Natural killer cell treated with Interleukin-12 subunit alpha and Interleukin-12 subunit beta and Interleukin-15 and Interleukin-18, amount 100 ng/mL, for 72 hours (primary cell): ENCODE data around the gene TSHZ2. TPM values are rescaled to one million over a fixed set of nuclear protein-coding genes. Genes with fewer than 3 reads are reported as not detected.
"Not testable (repeated sequence)": the region's sequence is repeated elsewhere in the genome, so short reads cannot be mapped to it uniquely, and the experiment has no call there.

Source experiments
- ATAC-seq, 2 donors: fragments of 150-1000 bp; cut with Tn5 transposase in 1 of 2; sonication (Bioruptor Pico), chemical (Tn5 transposase) in 1 of 2; 2 replicates each; pipeline ENCODE4 v1.10.0; 2021
- DNase-seq: peaks from one replicate; pipeline ENCODE4 v3.0.0; 2022; ENCODE audit warnings: low spot score
- H3K27ac Mint-ChIP-seq, 2 donors: 1 replicate in 1 of 2; 2 replicates in 1 of 2; pipeline ENCODE4 v1.8.0; 2022; ENCODE audit warnings: mixed read lengths in 2 of 2, mild to moderate bottlenecking in 1 of 2, moderate library complexity in 1 of 2
- H3K27me3 Mint-ChIP-seq, 2 donors: 1 replicate in 1 of 2; 2 replicates in 1 of 2; pipeline ENCODE4 v1.8.0; 2022; ENCODE audit warnings: mixed read lengths in 2 of 2
- H3K36me3 Mint-ChIP-seq: one replicate; pipeline ENCODE4 v1.8.0; 2022; ENCODE audit warnings: mixed read lengths
- H3K4me1 Mint-ChIP-seq, 2 donors: 1 replicate in 1 of 2; 2 replicates in 1 of 2; pipeline ENCODE4 v1.8.0; 2022; ENCODE audit warnings: low read depth in 2 of 2, mixed read lengths in 2 of 2, mild to moderate bottlenecking in 1 of 2
- H3K4me3 Mint-ChIP-seq: one replicate; pipeline ENCODE4 v1.8.0; 2022; ENCODE audit warnings: mixed read lengths
- H3K9me3 Mint-ChIP-seq: 2 replicates; pipeline ENCODE4 v1.8.0; 2022; ENCODE audit warnings: mixed read lengths
- total RNA-seq, 2 donors: library from RNA; stranded (reverse); gene quantifications; one replicate each; pipeline ENCODE4 v1.2.3, GENCODE V29; 2022

Gene TSHZ2
- total RNA-seq, 2 donors from 2014 or later: 0.05 to 1.1 TPM

DNA sequence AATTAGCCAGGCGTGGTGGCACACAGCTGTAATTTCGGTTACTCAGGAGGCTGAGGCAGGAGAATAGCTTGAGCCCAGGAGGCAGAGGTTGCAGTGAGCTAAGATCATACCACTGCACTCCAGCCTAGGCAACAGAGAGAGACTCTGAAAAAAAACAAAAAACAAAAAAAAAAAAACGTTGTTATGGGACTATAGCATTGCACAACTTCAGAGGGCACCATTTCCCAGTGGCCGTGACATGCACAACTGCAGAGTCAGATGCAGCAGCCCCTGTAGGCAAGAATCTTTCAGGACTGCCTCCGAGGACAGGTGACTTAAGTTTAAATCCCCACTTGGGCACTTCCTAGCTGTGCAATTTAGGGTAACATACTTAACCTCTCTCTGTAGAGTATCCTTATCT lies 557.5 kb downstream of the TSHZ2 start:
- ATAC-seq (no peak), DNase-seq (no peak)
- H3K9me3 Mint-ChIP-seq: no peaks in the 10 kb centered on the region

DNA sequence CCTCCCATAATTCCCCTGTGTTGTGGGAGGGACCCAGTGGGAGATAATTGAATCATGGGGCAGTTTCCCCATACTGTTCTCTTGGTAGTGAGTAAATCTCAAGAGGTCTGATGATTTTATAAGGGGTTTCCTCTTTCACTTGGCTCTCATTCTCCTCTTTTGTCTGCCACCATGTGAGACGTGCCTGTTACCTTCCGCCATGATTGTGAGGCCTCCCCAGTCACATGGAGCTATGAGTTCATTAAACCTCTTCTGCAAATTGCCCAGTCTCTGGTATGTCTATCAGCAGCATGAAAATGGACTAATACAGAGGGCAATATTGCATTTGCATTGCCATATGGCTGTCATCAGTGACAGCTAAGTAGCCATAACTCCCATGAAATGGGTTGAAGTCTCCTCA lies 558.3 kb downstream of the TSHZ2 start:
- ATAC-seq (no peak), DNase-seq (no peak)
- no peaks in the 10 kb centered on the region for H3K4me1 Mint-ChIP-seq
- H3K27me3 Mint-ChIP-seq: no peaks in the 10 kb centered on the region
- H3K27ac Mint-ChIP-seq: no peak overlapping the region
- no peaks in the 10 kb centered on the region for H3K9me3 Mint-ChIP-seq
- H3K36me3 Mint-ChIP-seq: no peaks in the 10 kb centered on the region
- no peak overlapping the region for H3K4me3 Mint-ChIP-seq

More for the DNA sequence above, 557.5 kb downstream of the TSHZ2 start:
- Mint-ChIP-seq H3K27ac (no peak overlapping the region), H3K27me3 (no peaks in the 10 kb centered on the region), H3K36me3 (no peaks in the 10 kb centered on the region), H3K4me1 (no peaks in the 10 kb centered on the region), H3K4me3 (no peak overlapping the region)

DNA sequence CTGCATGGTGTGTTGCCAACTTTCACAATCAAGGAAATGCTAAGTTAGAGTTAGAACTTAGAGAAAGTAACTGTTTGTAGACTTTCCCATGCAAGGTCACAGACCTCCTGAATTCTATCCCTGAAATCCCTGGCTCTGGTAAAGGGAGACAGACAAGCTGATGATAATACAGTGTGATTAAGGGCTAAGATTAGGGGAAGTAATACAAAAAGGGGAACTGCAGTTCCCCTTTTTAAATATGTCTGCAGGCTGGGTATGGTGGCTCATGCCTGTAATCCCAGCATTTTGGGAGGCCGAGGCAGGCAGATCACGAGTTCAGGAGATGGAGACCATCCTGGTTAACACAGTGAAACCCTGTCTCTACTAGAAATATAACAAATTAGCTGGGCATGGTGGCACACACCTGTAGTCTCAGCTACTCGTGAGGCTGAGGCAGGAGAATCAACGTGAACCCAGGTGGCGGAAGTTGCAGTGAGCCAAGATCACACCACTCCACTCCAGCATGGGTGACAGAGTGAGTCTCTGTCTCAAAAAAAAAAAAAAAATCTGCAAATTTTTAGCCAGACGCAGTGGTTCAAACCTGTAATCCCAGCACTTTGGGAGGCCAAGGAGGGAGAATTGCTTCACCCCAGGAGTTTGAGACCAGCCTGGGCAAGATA lies 560.6 kb downstream of the TSHZ2 start:
- not testable (repeated sequence) for H3K4me3 Mint-ChIP-seq, H3K27me3 Mint-ChIP-seq, H3K36me3 Mint-ChIP-seq, H3K27ac Mint-ChIP-seq, H3K9me3 Mint-ChIP-seq, ATAC-seq, DNase-seq, H3K4me1 Mint-ChIP-seq

DNA sequence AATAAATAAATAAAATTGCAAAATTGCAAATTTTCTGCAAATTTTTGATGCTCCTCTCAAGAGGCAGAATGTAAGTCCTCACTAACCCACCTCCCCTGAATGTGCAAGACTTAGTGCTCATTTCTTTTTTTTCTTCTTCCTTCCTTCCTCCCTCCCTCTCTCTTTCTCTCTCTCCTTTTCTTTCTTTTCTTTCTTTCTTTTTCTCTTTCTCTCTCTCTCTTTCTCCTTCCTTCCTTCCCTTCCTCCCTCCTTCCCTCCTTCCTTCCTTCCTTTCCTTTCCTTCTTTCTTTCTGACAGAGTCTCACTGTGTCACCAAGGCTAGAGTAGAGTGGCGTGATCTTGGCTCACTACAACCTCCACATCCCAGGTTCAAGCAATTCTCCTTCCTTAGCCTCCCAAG lies 561.3 kb downstream of the TSHZ2 start:
- H3K9me3 Mint-ChIP-seq: no peaks in the 10 kb centered on the region
- ATAC-seq: no peak
- H3K4me3 Mint-ChIP-seq: no peak overlapping the region
- no peaks in the 10 kb centered on the region for H3K36me3 Mint-ChIP-seq
- no peaks in the 10 kb centered on the region for H3K27me3 Mint-ChIP-seq
- no peak overlapping the region for H3K27ac Mint-ChIP-seq
- DNase-seq: no peak
- no peaks in the 10 kb centered on the region for H3K4me1 Mint-ChIP-seq

DNA sequence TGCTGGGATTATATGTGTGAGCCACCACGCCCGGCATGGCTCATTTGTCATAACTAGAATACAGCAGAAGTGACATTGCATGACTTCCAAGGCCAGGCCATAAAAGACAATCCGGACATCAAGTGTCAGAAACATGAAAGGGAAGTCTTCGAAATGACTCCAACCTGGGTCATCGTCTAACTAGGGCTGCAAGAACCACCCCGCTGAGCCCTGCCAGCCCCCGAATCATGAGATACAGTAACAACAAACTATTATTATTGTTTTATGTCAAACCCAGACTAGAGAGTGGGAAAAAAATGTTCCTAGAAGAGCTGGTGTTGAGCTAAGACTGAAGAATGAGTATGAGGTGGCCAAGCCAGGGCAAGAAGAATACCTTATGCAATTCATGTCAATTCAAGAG lies 561.9 kb downstream of the TSHZ2 start:
- no peak for ATAC-seq
- no peak for DNase-seq
- H3K36me3 Mint-ChIP-seq: no peaks in the 10 kb centered on the region
- H3K27ac Mint-ChIP-seq: no peak overlapping the region
- no peaks in the 10 kb centered on the region for H3K9me3 Mint-ChIP-seq
- H3K27me3 Mint-ChIP-seq: no peaks in the 10 kb centered on the region
- H3K4me1 Mint-ChIP-seq: no peaks in the 10 kb centered on the region
- no peak overlapping the region for H3K4me3 Mint-ChIP-seq

DNA sequence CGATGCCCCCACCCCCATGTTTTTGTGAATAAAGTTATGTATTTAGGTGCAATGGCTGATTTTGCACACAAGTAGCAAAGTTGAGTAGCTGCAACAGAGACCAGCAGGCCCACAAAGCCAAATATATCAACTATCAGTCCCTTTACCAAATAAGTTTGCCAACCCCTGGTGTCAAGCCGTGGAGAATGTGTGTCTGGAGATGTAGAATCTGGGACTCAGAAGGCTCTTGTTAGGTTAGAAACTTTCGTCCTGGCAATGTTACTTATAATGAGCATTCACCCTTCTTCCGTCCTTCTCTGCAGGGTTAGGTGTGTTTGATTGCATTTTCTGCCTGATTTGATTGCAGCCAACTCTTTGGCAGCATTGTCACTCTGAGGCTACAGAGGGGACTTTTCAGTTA lies 563.7 kb downstream of the TSHZ2 start:
- ATAC-seq (no peak), DNase-seq (no peak)
- Mint-ChIP-seq H3K9me3 (no peaks in the 10 kb centered on the region), H3K4me1 (no peaks in the 10 kb centered on the region), H3K27ac (no peak overlapping the region), H3K27me3 (no peaks in the 10 kb centered on the region), H3K36me3 (no peaks in the 10 kb centered on the region), H3K4me3 (no peak overlapping the region)

DNA sequence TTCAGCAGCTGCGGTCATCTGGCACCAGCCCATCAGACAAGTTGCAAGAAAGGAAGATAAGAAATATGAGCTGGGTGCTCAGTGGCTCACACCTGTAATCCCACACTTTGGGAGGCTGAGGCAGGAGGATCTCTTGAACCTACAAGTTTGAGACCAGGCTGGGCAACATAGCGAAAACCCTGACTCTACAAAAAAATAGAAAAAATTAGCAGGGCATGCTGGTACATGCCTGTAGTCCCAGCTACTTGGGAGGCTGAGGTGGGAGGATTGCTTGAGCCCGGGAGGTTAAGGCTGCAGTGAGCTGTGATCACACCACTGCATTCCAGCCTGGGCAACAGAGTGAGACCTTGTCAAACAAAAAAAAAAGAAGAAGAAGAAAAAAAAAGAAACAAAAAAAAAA lies 564.2 kb downstream of the TSHZ2 start:
- not testable (repeated sequence) for H3K4me3 Mint-ChIP-seq, H3K4me1 Mint-ChIP-seq, H3K27ac Mint-ChIP-seq, H3K9me3 Mint-ChIP-seq, H3K36me3 Mint-ChIP-seq, H3K27me3 Mint-ChIP-seq, ATAC-seq, DNase-seq

DNA sequence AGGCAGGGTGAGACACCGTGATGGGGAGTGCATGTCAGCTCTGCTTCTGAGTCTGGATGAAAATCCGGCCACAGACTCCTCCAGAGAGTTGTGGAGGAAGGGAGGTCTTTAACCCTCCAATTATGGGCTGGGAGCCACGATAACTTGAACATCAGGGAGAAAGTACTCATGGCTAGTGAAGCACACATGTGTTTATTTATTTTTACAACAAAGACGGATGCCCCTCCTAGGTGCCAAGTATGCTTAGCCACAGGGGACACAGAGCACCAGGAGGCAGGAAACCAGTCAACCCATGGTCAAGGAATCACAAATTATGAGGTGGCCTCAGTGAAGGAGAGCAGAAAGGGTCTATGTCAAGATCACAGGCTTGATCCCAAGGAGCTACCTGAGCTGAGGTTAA lies 567.4 kb downstream of the TSHZ2 start:
- H3K9me3 Mint-ChIP-seq: no peaks in the 10 kb centered on the region
- H3K4me1 Mint-ChIP-seq: no peaks in the 10 kb centered on the region
- H3K4me3 Mint-ChIP-seq: no peak overlapping the region
- H3K27ac Mint-ChIP-seq: no peak overlapping the region
- no peaks in the 10 kb centered on the region for H3K27me3 Mint-ChIP-seq
- DNase-seq: no peak
- no peaks in the 10 kb centered on the region for H3K36me3 Mint-ChIP-seq
- no peak for ATAC-seq
